HepG2 (cell line): Measurements from ENCODE around the gene MGA. TPM values are rescaled to one million over a fixed set of nuclear protein-coding genes. Genes with fewer than 3 reads are reported as not detected.

ENCODE experiments used
- ATAC-seq: fragments of 200-7000 bp; cut with Tn5 transposase; 3 replicates; pipeline ENCODE4 v1.9.1; 2020; ENCODE audit warnings: mild to moderate bottlenecking, moderate library complexity
- BruUV-seq: library from RNA; stranded (reverse); fragments of 400-500 nt; replicated peaks from 2 replicates; lab custom pipeline; 2021; lab: Mats Ljungman, UMichigan
- CTCF ChIA-PET: fragments of 300-600 bp; formaldehyde crosslinking; extraction: SDS; loops from one replicate; lab custom pipeline; 2021; ENCODE audit warnings: low total read pairs, inconsistent platforms, low intra/inter-chr PET ratio; lab: Yijun Ruan, JAX
- POLR2A ChIA-PET: fragments of 350-600 bp; sonication (Branson Sonifier 250); formaldehyde crosslinking; loops from one replicate; lab custom pipeline; 2020; ENCODE audit warnings: antibody characterized with exemption, inconsistent platforms; lab: Yijun Ruan, JAX
- DNase-seq: peaks from one replicate; pipeline ENCODE4 v3.0.0-alpha.2; 2015; ENCODE audit warnings: low spot score
- FAIRE-seq: peaks from 3 replicates; lab custom pipeline; 2011; peaks lifted over from hg19 to GRCh38; lab: Jason Lieb, UNC
- H2AFZ ChIP-seq: one replicate; pipeline ENCODE4 v1.6.1; 2011; ENCODE audit warnings: low read length, inconsistent platforms
- H3K27ac ChIP-seq: fragments of 300-600 bp; 3 replicates; pipeline ENCODE4 v1.8.0; 2011; ENCODE audit warnings: mixed run types, mild to moderate bottlenecking, mixed read lengths, low read length, inconsistent platforms; ENCODE audit not compliant: insufficient read depth; ENCODE audit errors: extremely low read length
- H3K27me3 ChIP-seq, 2 experiments: fragments of 200-600 bp in 1 of 2; 2 replicates in 1 of 2; 3 replicates in 1 of 2; pipeline versions ENCODE4 v1.6.0 to v1.8.0; 2011; ENCODE audit warnings: low read length in 2 of 2, mild to moderate bottlenecking in 2 of 2, moderate library complexity in 2 of 2, inconsistent platforms in 1 of 2; ENCODE audit not compliant: insufficient read depth in 2 of 2, control insufficient read depth in 1 of 2
- H3K36me3 ChIP-seq, 2 experiments: fragments of 200-600 bp in 1 of 2; replicated peaks in 1 of 2; 2 replicates in 1 of 2; 3 replicates in 1 of 2; pipeline versions ENCODE4 v1.5.1 to v1.8.0; 2011; ENCODE audit warnings: low read length in 2 of 2, inconsistent platforms in 1 of 2; ENCODE audit not compliant: insufficient read depth in 2 of 2, control insufficient read depth in 1 of 2
- H3K4me1 ChIP-seq: 2 replicates; pipeline ENCODE4 v1.5.1; 2012; ENCODE audit warnings: low read length, inconsistent platforms; ENCODE audit not compliant: insufficient read depth
- H3K4me2 ChIP-seq: 2 replicates; pipeline ENCODE4 v1.6.0; 2011; ENCODE audit warnings: low read depth, low read length, inconsistent platforms
- H3K4me3 ChIP-seq, 3 experiments: fragments of 200-600 bp in 1 of 3; sonication (generic), shearing (Covaris generic) in 1 of 3; replicated peaks in 1 of 3; 2 replicates each; pipeline ENCODE4 v1.5.1; 2011 to 2016; ENCODE audit warnings: low read length in 3 of 3, inconsistent platforms in 2 of 3, low read depth in 2 of 3, mild to moderate bottlenecking in 2 of 3, control low read depth in 1 of 3, mixed read lengths in 1 of 3; ENCODE audit not compliant: insufficient read depth in 1 of 3
- H3K79me2 ChIP-seq: one replicate; pipeline ENCODE4 v1.6.1; 2011; ENCODE audit warnings: low read length, inconsistent platforms; ENCODE audit not compliant: insufficient read depth
- H3K9ac ChIP-seq: 2 replicates; pipeline ENCODE4 v1.6.0; 2011; ENCODE audit warnings: mild to moderate bottlenecking, low read depth, low read length, inconsistent platforms; ENCODE audit not compliant: insufficient read depth
- H3K9me3 ChIP-seq: 2 replicates; pipeline ENCODE4 v1.5.1; 2012; ENCODE audit warnings: mild to moderate bottlenecking, low read length
- H4K20me1 ChIP-seq: 2 replicates; pipeline ENCODE4 v1.6.0; 2011; ENCODE audit warnings: inconsistent platforms, mild to moderate bottlenecking, low read length, moderate library complexity; ENCODE audit not compliant: insufficient read depth
- CSRNP2 ChIP-seq: sonication (generic); formaldehyde crosslinking; conservative IDR thresholded peaks from 2 replicates; pipeline ENCODE4 v1.8.0; 2022; ENCODE audit warnings: low read depth, missing genetic modification reagents
- IRF2 ChIP-seq: IDR thresholded peaks from 2 replicates; pipeline ENCODE4 v1.6.1; 2018; ENCODE audit warnings: missing genetic modification reagents, missing compliant biosample characterization
- RXRB ChIP-seq: IDR thresholded peaks from 2 replicates; pipeline ENCODE4 v1.6.1; 2016; ENCODE audit warnings: borderline replicate concordance, missing genetic modification reagents, missing compliant biosample characterization
- TAF1 ChIP-seq: sonication (generic); formaldehyde crosslinking; IDR thresholded peaks from 2 replicates; pipeline ENCODE4 v1.4.0; 2020; ENCODE audit warnings: missing genetic modification reagents
- TRIM22 ChIP-seq: fragments of 450-650 bp; IDR thresholded peaks from 2 replicates; pipeline ENCODE4 v1.6.1; 2017
- ZBTB21 ChIP-seq: sonication (generic); formaldehyde crosslinking; IDR thresholded peaks from 2 replicates; pipeline ENCODE4 v1.4.0; 2020; ENCODE audit warnings: missing genetic modification reagents
- ZNF225 ChIP-seq: sonication (generic); formaldehyde crosslinking; IDR thresholded peaks from 2 replicates; pipeline ENCODE4 v1.4.0; 2020; ENCODE audit warnings: mild to moderate bottlenecking, missing genetic modification reagents
- ZNF503 ChIP-seq: sonication (generic); formaldehyde crosslinking; IDR thresholded peaks from 2 replicates; pipeline ENCODE4 v1.4.0; 2020; ENCODE audit warnings: missing genetic modification reagents
- ZNF543 ChIP-seq: sonication (generic); formaldehyde crosslinking; IDR thresholded peaks from 2 replicates; pipeline ENCODE4 v1.4.0; 2020; ENCODE audit warnings: mild to moderate bottlenecking, missing genetic modification reagents
- ZNF563 ChIP-seq: sonication (generic); formaldehyde crosslinking; IDR thresholded peaks from 2 replicates; pipeline ENCODE4 v1.8.0; 2022; ENCODE audit warnings: mild to moderate bottlenecking, moderate library complexity, missing genetic modification reagents
- WGBS: methylation state at CpG from one replicate; pipeline ENCODE4 v1.1.6; 2017; ENCODE audit warnings: low lambda C conversion rate; 5-methylcytosine and 5-hydroxymethylcytosine counted together
- in situ Hi-C: cut with HindIII; loops from 2 replicates; pipeline ENCODE4 v1.10.0; 2017; ENCODE audit warnings: low pct_unique_long_range_greater_than_20kb; ENCODE audit not compliant: extremely low pct_ligation_motif_present
- intact Hi-C: fragments of 100-400 bp; cut with micrococcal nuclease; formaldehyde crosslinking; loops from one replicate; pipeline ENCODE4 v1.10.0; 2022; ENCODE audit not compliant: unreplicated experiment
- polyA plus RNA-seq, 8 experiments: library from polyadenylated mRNA; depleted of rRNA in 3 of 8; stranded (reverse) in 7 of 8; unstranded in 1 of 8; fragments of >200 nt; fragmentation: Illumina TruSeq in 4 of 8; extraction: Trizol in 4 of 8; gene quantifications; 2 replicates each; pipeline versions ENCODE4 v1.2.1 to v1.2.3, GENCODE V29; 2011 to 2016; ENCODE audit warnings: low read depth in 4 of 8, missing spikeins in 1 of 8, mixed read lengths in 1 of 8; ENCODE audit not compliant: insufficient read depth in 1 of 8
- total RNA-seq, 5 experiments: library from RNA; depleted of rRNA; stranded (reverse); fragments of >200 nt; fragmentation: Illumina TruSeq; extraction: Trizol; gene quantifications; 2 replicates each; pipeline ENCODE4 v1.2.3, GENCODE V29; 2016; ENCODE audit warnings: low read depth in 1 of 5

The MGA gene
- total and polyA plus RNA-seq, 2 of the 13 experiments (the other 11 are each of a cell fraction or from before 2014, with no cell fraction given) = 5.3 to 59.0 TPM

- no TSS peak for BruUV-seq
- ChIA-PET POLR2A (no interaction called here), CTCF (no interaction called here)
- no peak overlapping the region for H3K27ac ChIP-seq
- no peak overlapping the region for H3K4me3 ChIP-seq
- TF ChIP-seq CSRNP2 (CRISPR knock-in tag) (no peak), TRIM22 (no peak), TAF1 (no peak), ZNF503 (CRISPR knock-in tag) (no peak), ZBTB21 (CRISPR knock-in tag) (no peak), ZNF225 (CRISPR knock-in tag) (no peak), IRF2 (no peak), RXRB (CRISPR knock-in tag) (no peak), ZNF543 (CRISPR knock-in tag) (no peak), ZNF563 (CRISPR knock-in tag) (no peak)
- H3K36me3 ChIP-seq = peaks cover 9 to 48% of the 10 kb centered on the region in 2 experiments
- no peaks in the 10 kb centered on the region for H4K20me1 ChIP-seq
- intact Hi-C loops = no loop called here
- FAIRE-seq = no peak
- DNase-seq = no peak
- in situ Hi-C loops = no loop called here
- no peaks in the 10 kb centered on the region for H3K27me3 ChIP-seq
- no peaks in the 10 kb centered on the region for H3K9me3 ChIP-seq
- WGBS = 98% methylated on average over 4 of the region's 4 CpGs
- no peak for ATAC-seq
- H2AFZ ChIP-seq = no peak overlapping the region
- H3K4me1 ChIP-seq = no peaks in the 10 kb centered on the region
- H3K79me2 ChIP-seq = no peaks in the 10 kb centered on the region
- H3K9ac ChIP-seq = no peak overlapping the region
- H3K4me2 ChIP-seq = no peak overlapping the region
Measured at GRCh38 chr15:41734079-41734478, 73.9 kb downstream of the MGA start.
